PFSK-1 (cell line): Measurements from ENCODE around the gene TMEM171.

Experiments
- POLR2AphosphoS5 ChIP-seq: IDR thresholded peaks from 2 replicates; pipeline ENCODE4 v1.6.1; 2012; ENCODE audit warnings: low read depth, mild to moderate bottlenecking, control low read depth, low read length, moderate library complexity
- TAF1 ChIP-seq: IDR thresholded peaks from 2 replicates; pipeline ENCODE4 v1.6.1; 2012; ENCODE audit warnings: low read length, control low read depth, borderline replicate concordance; ENCODE audit not compliant: insufficient read depth
- TF ChIP-seq, protein P1 (sequence below), 2 experiments: IDR thresholded peaks; 2 replicates each; pipeline versions ENCODE4 v1.6.1 to v1.8.0; 2011 to 2012; ENCODE audit warnings: low read depth in 2 of 2, low read length in 2 of 2, control low read depth in 1 of 2, inconsistent platforms in 1 of 2, mild to moderate bottlenecking in 1 of 2, moderate library complexity in 1 of 2; ENCODE audit not compliant: insufficient read depth in 1 of 2

- TF ChIP-seq POLR2AphosphoS5, result no peak
- no peak for TF ChIP-seq TAF1
- TF ChIP-seq, protein P1, sequence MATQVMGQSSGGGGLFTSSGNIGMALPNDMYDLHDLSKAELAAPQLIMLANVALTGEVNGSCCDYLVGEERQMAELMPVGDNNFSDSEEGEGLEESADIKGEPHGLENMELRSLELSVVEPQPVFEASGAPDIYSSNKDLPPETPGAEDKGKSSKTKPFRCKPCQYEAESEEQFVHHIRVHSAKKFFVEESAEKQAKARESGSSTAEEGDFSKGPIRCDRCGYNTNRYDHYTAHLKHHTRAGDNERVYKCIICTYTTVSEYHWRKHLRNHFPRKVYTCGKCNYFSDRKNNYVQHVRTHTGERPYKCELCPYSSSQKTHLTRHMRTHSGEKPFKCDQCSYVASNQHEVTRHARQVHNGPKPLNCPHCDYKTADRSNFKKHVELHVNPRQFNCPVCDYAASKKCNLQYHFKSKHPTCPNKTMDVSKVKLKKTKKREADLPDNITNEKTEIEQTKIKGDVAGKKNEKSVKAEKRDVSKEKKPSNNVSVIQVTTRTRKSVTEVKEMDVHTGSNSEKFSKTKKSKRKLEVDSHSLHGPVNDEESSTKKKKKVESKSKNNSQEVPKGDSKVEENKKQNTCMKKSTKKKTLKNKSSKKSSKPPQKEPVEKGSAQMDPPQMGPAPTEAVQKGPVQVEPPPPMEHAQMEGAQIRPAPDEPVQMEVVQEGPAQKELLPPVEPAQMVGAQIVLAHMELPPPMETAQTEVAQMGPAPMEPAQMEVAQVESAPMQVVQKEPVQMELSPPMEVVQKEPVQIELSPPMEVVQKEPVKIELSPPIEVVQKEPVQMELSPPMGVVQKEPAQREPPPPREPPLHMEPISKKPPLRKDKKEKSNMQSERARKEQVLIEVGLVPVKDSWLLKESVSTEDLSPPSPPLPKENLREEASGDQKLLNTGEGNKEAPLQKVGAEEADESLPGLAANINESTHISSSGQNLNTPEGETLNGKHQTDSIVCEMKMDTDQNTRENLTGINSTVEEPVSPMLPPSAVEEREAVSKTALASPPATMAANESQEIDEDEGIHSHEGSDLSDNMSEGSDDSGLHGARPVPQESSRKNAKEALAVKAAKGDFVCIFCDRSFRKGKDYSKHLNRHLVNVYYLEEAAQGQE (IDR thresholded peaks at IDR 0.05; ENCODE audit: insufficient read depth in 1 of 2, low read depth in 2 of 2, low read length in 2 of 2), result no peak
Measured at GRCh38 chr5:73118391-73118973, 1.9 kb upstream of the TMEM171 start.
